ENCODE data around the gene SERTAD1.
"Not testable (repeated sequence)": the region's sequence is repeated elsewhere in the genome, so short reads cannot be mapped to it uniquely, and the experiment has no call there.

Gene SERTAD1

GRCh38 chr19:40449506-40449905 is 23.7 kb upstream of the SERTAD1 start:
- DNase-seq, result no peak

- DNase-seq, result no peak
These were observed 20.5 kb upstream of the SERTAD1 start for GRCh38 chr19:40446263-40446784.

GRCh38 chr19:40445780-40446262 is 20.0 kb upstream of the SERTAD1 start:
- no peak for DNase-seq

GRCh38 chr19:40444825-40445312 is 19.1 kb upstream of the SERTAD1 start:
- no peak for DNase-seq

- peak; percentile 94 for DNase-seq
These were observed 18.4 kb upstream of the SERTAD1 start, which contains the start of gene SERTAD3 for GRCh38 chr19:40444000-40444824. TSS of gene SERTAD3 (minus strand) at chr19:40444335. CDS start at chr19:40442080, 2,255 bp downstream.

GRCh38 chr19:40443131-40443999 is 17.6 kb upstream of the SERTAD1 start:
- DNase-seq, result peak; percentile 100

GRCh38 chr19:40442328-40443130 is 16.7 kb upstream of the SERTAD1 start:
- no peak for DNase-seq

- no peak for DNase-seq
These were observed 16.0 kb upstream of the SERTAD1 start for GRCh38 chr19:40441719-40442253.

GRCh38 chr19:40438284-40438683 is 12.5 kb upstream of the SERTAD1 start:
- DNase-seq, result no peak

GRCh38 chr19:40433391-40434216 is 7.8 kb upstream of the SERTAD1 start:
- DNase-seq, result peak; percentile 12

- not testable (repeated sequence) for DNase-seq
These were observed 7.0 kb upstream of the SERTAD1 start for GRCh38 chr19:40432760-40433159.

GRCh38 chr19:40431698-40432097 is 5.9 kb upstream of the SERTAD1 start:
- DNase-seq, result no peak

GRCh38 chr19:40430242-40430641 is 4.5 kb upstream of the SERTAD1 start:
- not testable (repeated sequence) for DNase-seq

GRCh38 chr19:40428197-40428596 is 2.4 kb upstream of the SERTAD1 start:
- DNase-seq, result not testable (repeated sequence)

- DNase-seq, result no peak
These were observed 949 bp downstream of the SERTAD1 start for GRCh38 chr19:40424637-40425449.

- DNase-seq, result no peak
These were observed 1.9 kb downstream of the SERTAD1 start for GRCh38 chr19:40423938-40424337.

GRCh38 chr19:40422748-40423566 is 2.8 kb downstream of the SERTAD1 start:
- no peak for DNase-seq

GRCh38 chr19:40421993-40422747 is 3.6 kb downstream of the SERTAD1 start:
- DNase-seq, result no peak

All from NCI-H1105 (cell line).